DND-41 (cell line): Measurements from ENCODE around the gene PAK3.

Source experiments
- EZH2 ChIP-seq: IDR thresholded peaks from 3 replicates; pipeline ENCODE4 v1.6.1; 2012; ENCODE audit warnings: borderline replicate concordance, low read depth, mild to moderate bottlenecking, moderate library complexity, low read length, inconsistent platforms; ENCODE audit not compliant: severe bottlenecking
- TF ChIP-seq, protein P1 (sequence below): IDR thresholded peaks from 2 replicates; pipeline ENCODE4 v1.5.1; 2012; ENCODE audit warnings: borderline replicate concordance, low read length, moderate library complexity, mild to moderate bottlenecking; ENCODE audit not compliant: poor library complexity, severe bottlenecking; ENCODE audit errors: extremely low read depth

DNA sequence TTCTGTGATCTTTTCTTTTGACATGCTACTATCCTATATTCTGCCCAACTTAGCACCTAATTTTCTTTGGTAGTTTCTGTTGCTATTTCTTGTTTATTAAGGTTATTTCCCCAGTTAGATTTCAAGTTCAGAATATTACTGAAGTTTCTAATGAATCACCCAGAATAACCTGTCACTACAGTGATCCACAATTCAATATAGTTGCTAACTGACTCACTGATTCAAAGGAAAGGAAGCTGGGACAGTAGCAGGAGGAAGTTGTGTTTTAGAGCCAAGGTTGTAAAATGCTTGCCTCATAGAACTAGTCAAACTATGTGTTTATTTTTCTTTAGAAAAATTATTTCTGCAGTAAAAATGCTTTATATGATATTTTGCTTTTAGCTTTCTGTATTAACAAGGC, 37.4 kb downstream of the PAK3 start:
- TF ChIP-seq, protein P1, sequence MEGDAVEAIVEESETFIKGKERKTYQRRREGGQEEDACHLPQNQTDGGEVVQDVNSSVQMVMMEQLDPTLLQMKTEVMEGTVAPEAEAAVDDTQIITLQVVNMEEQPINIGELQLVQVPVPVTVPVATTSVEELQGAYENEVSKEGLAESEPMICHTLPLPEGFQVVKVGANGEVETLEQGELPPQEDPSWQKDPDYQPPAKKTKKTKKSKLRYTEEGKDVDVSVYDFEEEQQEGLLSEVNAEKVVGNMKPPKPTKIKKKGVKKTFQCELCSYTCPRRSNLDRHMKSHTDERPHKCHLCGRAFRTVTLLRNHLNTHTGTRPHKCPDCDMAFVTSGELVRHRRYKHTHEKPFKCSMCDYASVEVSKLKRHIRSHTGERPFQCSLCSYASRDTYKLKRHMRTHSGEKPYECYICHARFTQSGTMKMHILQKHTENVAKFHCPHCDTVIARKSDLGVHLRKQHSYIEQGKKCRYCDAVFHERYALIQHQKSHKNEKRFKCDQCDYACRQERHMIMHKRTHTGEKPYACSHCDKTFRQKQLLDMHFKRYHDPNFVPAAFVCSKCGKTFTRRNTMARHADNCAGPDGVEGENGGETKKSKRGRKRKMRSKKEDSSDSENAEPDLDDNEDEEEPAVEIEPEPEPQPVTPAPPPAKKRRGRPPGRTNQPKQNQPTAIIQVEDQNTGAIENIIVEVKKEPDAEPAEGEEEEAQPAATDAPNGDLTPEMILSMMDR: no peak
- TF ChIP-seq EZH2: no peak
